Progenitor cell of endocrine pancreas (in vitro differentiated cells): Measurements from ENCODE around the gene GJD4. TPM values are rescaled to one million over a fixed set of nuclear protein-coding genes. Genes with fewer than 3 reads are reported as not detected.

Source experiments
- DNase-seq: peaks from one replicate; pipeline ENCODE4 v3.0.0; 2021; ENCODE audit warnings: low spot score; ENCODE audit not compliant: unreplicated experiment
- H3K27ac Mint-ChIP-seq: 2 replicates; pipeline ENCODE4 v1.8.0; 2021; ENCODE audit warnings: mild to moderate bottlenecking, moderate library complexity, mixed read lengths
- H3K27me3 Mint-ChIP-seq: 2 replicates; pipeline ENCODE4 v1.8.0; 2021; ENCODE audit warnings: mixed read lengths
- H3K36me3 Mint-ChIP-seq: 2 replicates; pipeline ENCODE4 v1.8.0; 2022; ENCODE audit warnings: mixed read lengths; ENCODE audit not compliant: insufficient read depth
- H3K4me1 Mint-ChIP-seq: 2 replicates; pipeline ENCODE4 v1.8.0; 2021; ENCODE audit warnings: low read depth, mixed read lengths
- H3K4me3 Mint-ChIP-seq: 2 replicates; pipeline ENCODE4 v1.8.0; 2021; ENCODE audit warnings: low read depth, mild to moderate bottlenecking, moderate library complexity, mixed read lengths
- H3K9me3 Mint-ChIP-seq: 2 replicates; pipeline ENCODE4 v1.8.0; 2021; ENCODE audit warnings: low read depth, mixed read lengths
- CTCF ChIP-seq: fragments of 200-600 bp; sonication (generic); IDR thresholded peaks from one replicate; pipeline ENCODE4 v1.5.0; 2021; ENCODE audit warnings: antibody characterized with exemption, mild to moderate bottlenecking; ENCODE audit not compliant: unreplicated experiment
- total RNA-seq: library from RNA; stranded (reverse); gene quantifications from 2 replicates; pipeline ENCODE4 v1.2.1, GENCODE V29; 2021

The GJD4 gene
- total RNA-seq, 1 donor from 2014 or later, result 0.24 TPM

DNA sequence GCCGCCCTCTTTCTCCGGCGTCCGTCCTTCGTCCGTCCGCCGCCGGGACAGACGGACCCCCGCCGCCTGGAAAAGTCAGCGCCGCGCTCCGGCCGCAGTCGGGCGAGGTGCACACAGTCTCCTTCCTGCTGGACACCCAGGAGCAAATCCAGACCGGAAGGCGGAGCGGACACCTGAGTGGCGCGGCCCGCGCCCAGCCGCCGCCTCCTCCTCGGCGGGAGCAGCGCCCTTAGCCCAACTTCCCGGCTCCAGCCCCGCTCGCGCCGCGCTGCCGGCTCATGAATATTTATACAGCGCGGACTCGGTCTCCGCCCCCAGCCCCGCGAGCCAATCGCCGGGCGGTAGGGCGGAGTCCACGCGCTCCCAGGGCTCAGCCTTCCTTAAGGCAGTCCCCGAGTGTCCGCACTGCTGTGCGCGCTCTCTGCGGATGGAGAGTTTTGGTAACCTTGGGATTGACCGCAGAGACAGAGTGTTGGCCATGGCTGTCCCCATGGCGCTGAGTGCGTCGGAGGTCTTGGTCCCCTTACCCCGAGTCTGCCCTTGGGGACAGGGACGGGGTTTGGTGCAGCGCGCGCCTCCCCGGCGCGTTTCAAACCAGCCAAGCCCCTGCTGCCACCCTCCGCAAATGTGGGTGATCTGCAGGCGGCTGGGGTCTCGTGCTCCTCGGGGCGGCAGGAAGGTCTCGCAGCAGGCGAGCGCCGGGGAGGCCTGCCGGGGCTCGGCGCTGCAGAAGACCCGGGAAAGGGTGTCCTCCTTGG is 37.1 kb downstream of the GJD4 start, which contains the start of gene FZD8:
Gene FZD8, minus strand, starts transcription at position 262 of the 758 bp plus-strand sequence. CDS start 867 bp downstream, outside the sequence.
- Mint-ChIP-seq H3K27ac (peak within 1 kb of the TSS; percentile 77), H3K27me3 (peaks cover 19% of the 10 kb centered on the region), H3K4me3 (peak within 1 kb of the TSS; percentile 83), H3K36me3 (peaks cover 1% of the 10 kb centered on the region), H3K9me3 (peaks cover under 1% of the 10 kb centered on the region), H3K4me1 (peaks cover 30% of the 10 kb centered on the region)
- peak; percentile 91 for DNase-seq
- peak; percentile 54 for TF ChIP-seq CTCF

DNA sequence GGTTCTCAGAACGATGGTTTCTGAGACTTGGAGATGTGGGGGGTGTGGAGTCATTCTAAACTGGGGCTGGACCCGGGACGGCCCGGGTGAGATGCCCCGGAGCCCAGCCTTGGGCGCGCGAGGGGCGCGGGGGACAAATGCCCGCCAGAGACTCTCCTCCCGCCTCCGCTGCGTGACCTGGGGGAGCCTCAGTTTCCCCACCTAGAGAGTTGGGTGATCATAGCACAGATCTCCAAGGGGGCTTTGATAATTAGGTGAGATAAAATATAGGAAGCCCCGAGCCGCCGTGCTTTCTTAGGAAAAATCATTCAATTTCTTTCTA is 37.6 kb downstream of the GJD4 start:
- TF ChIP-seq CTCF, result no peak
- Mint-ChIP-seq H3K9me3 (peaks cover 3% of the 10 kb centered on the region), H3K27ac (peak overlapping the region; percentile 76), H3K36me3 (peaks cover 1% of the 10 kb centered on the region), H3K27me3 (peaks cover 19% of the 10 kb centered on the region), H3K4me3 (peak overlapping the region; percentile 83), H3K4me1 (peaks cover 24% of the 10 kb centered on the region)
- DNase-seq, result no peak

- TF ChIP-seq CTCF, result no peak
- Mint-ChIP-seq H3K27ac (peak overlapping the region; percentile 69), H3K9me3 (peaks cover 3% of the 10 kb centered on the region)
Observed at GRCh38 chr10:35643151-35644049, 38.3 kb downstream of the GJD4 start.

GRCh38 chr10:35644050-35644950 is 39.2 kb downstream of the GJD4 start:
- H3K27ac Mint-ChIP-seq, result peak overlapping the region; percentile 69
- TF ChIP-seq CTCF, result no peak
- H3K4me1 Mint-ChIP-seq, result peaks cover 14% of the 10 kb centered on the region
- H3K27me3 Mint-ChIP-seq, result peaks cover 19% of the 10 kb centered on the region
- H3K4me3 Mint-ChIP-seq, result peak overlapping the region; percentile 83
- H3K36me3 Mint-ChIP-seq, result peaks cover 1% of the 10 kb centered on the region
- H3K9me3 Mint-ChIP-seq, result peaks cover 3% of the 10 kb centered on the region
- DNase-seq, result no peak

More at GRCh38 chr10:35643151-35644049, 38.3 kb downstream of the GJD4 start:
- H3K27me3 Mint-ChIP-seq, result peaks cover 19% of the 10 kb centered on the region
- H3K4me1 Mint-ChIP-seq, result peaks cover 18% of the 10 kb centered on the region
- peaks cover 1% of the 10 kb centered on the region for H3K36me3 Mint-ChIP-seq
- peak; percentile 31 for DNase-seq
- H3K4me3 Mint-ChIP-seq, result peak overlapping the region; percentile 83
